CD14-positive monocyte (primary cell): ENCODE data around the gene SPO11. TPM values are rescaled to one million over a fixed set of nuclear protein-coding genes. Genes with fewer than 3 reads are reported as not detected.

Experiments
- DNase-seq, 3 donors: peaks; one replicate each; pipeline ENCODE4 v3.0.0-alpha.2; 2011 to 2022
- H2AFZ ChIP-seq: 2 replicates; pipeline ENCODE4 v1.6.0; 2012; ENCODE audit warnings: mild to moderate bottlenecking, low read depth, low read length, inconsistent platforms; ENCODE audit not compliant: insufficient read depth, poor library complexity, severe bottlenecking
- H3K27ac ChIP-seq, 2 donors: 1 replicate in 1 of 2; 2 replicates in 1 of 2; pipeline ENCODE4 v1.5.1; 2012 to 2013; ENCODE audit warnings: low read length in 2 of 2, control low read depth in 1 of 2, inconsistent platforms in 1 of 2, low read depth in 1 of 2, mild to moderate bottlenecking in 1 of 2
- H3K27me3 ChIP-seq, 2 donors: one replicate each; pipeline versions ENCODE4 v1.6.0 to v1.6.1; 2011 to 2013; ENCODE audit warnings: low read length in 2 of 2; ENCODE audit not compliant: control insufficient read depth in 2 of 2, insufficient read depth in 2 of 2
- H3K36me3 ChIP-seq, 2 donors: replicated peaks in 1 of 2; 1 replicate in 1 of 2; 2 replicates in 1 of 2; pipeline versions ENCODE4 v1.5.1 to v1.6.1; 2012 to 2013; ENCODE audit warnings: low read length in 2 of 2, control low read depth in 1 of 2, inconsistent platforms in 1 of 2, mild to moderate bottlenecking in 1 of 2; ENCODE audit not compliant: insufficient read depth in 2 of 2, control insufficient read depth in 1 of 2
- H3K4me1 ChIP-seq, 2 donors: 1 replicate in 1 of 2; 2 replicates in 1 of 2; pipeline versions ENCODE4 v1.5.1 to v1.6.1; 2012 to 2013; ENCODE audit warnings: low read length in 2 of 2, control low read depth in 1 of 2, inconsistent platforms in 1 of 2, mild to moderate bottlenecking in 1 of 2, moderate library complexity in 1 of 2; ENCODE audit not compliant: insufficient read depth in 2 of 2, control insufficient read depth in 1 of 2
- H3K4me2 ChIP-seq: replicated peaks from 2 replicates; pipeline ENCODE3; 2012; ENCODE audit warnings: low read length, moderate library complexity, mild to moderate bottlenecking; ENCODE audit not compliant: poor library complexity, severe bottlenecking; ENCODE audit errors: extremely low read depth
- H3K4me3 ChIP-seq, 3 experiments: fragments of 200-600 bp in 1 of 3; sonication (generic) in 1 of 3; replicated peaks in 1 of 3; 1 replicate in 2 of 3; 2 replicates in 1 of 3; pipeline ENCODE4 v1.5.1; 2011 to 2013; ENCODE audit warnings: low read length in 3 of 3, mild to moderate bottlenecking in 3 of 3, control low read depth in 2 of 3, low read depth in 2 of 3, inconsistent platforms in 1 of 3, moderate library complexity in 1 of 3
- H3K79me2 ChIP-seq: 2 replicates; pipeline ENCODE4 v1.6.0; 2012; ENCODE audit warnings: mild to moderate bottlenecking, control low read depth, inconsistent platforms, low read length, moderate library complexity; ENCODE audit not compliant: insufficient read depth
- H3K9ac ChIP-seq: 2 replicates; pipeline ENCODE4 v1.6.0; 2017; ENCODE audit warnings: low read length, mild to moderate bottlenecking; ENCODE audit not compliant: insufficient read depth, poor library complexity, severe bottlenecking
- H3K9me3 ChIP-seq, 2 donors: replicated peaks in 1 of 2; 1 replicate in 1 of 2; 2 replicates in 1 of 2; pipeline versions ENCODE4 v1.5.1 to v1.6.1; 2012 to 2013; ENCODE audit warnings: low read length in 2 of 2, control low read depth in 1 of 2; ENCODE audit not compliant: control insufficient read depth in 1 of 2, insufficient read depth in 1 of 2
- H4K20me1 ChIP-seq: 2 replicates; pipeline ENCODE4 v1.6.0; 2012; ENCODE audit warnings: mild to moderate bottlenecking, low read length, control low read depth, moderate library complexity; ENCODE audit not compliant: insufficient read depth
- H3K27ac Mint-ChIP-seq, 7 donors: one replicate each; pipeline ENCODE4 v1.8.0; 2020; ENCODE audit warnings: mild to moderate bottlenecking in 7 of 7, mixed read lengths in 7 of 7, moderate library complexity in 6 of 7, inconsistent platforms in 2 of 7
- H3K27me3 Mint-ChIP-seq, 3 donors: one replicate each; pipeline ENCODE4 v1.8.0; 2021 to 2022; ENCODE audit warnings: low read depth in 3 of 3, mild to moderate bottlenecking in 3 of 3, mixed read lengths in 3 of 3, moderate library complexity in 3 of 3, inconsistent platforms in 1 of 3
- H3K36me3 Mint-ChIP-seq, 2 donors: one replicate each; pipeline ENCODE4 v1.8.0; 2020; ENCODE audit warnings: mixed read lengths in 2 of 2, inconsistent platforms in 1 of 2, mild to moderate bottlenecking in 1 of 2
- H3K4me1 Mint-ChIP-seq: one replicate; pipeline ENCODE4 v1.8.0; 2020; ENCODE audit warnings: mild to moderate bottlenecking, mixed read lengths
- H3K4me3 Mint-ChIP-seq, 2 donors: one replicate each; pipeline ENCODE4 v1.8.0; 2020; ENCODE audit warnings: mild to moderate bottlenecking in 2 of 2, mixed read lengths in 2 of 2, moderate library complexity in 1 of 2
- H3K9me3 Mint-ChIP-seq, 7 donors: one replicate each; pipeline ENCODE4 v1.8.0; 2020 to 2022; ENCODE audit warnings: mixed read lengths in 7 of 7, mild to moderate bottlenecking in 6 of 7, moderate library complexity in 6 of 7, inconsistent platforms in 2 of 7
- CTCF ChIP-seq: fragments of 200-600 bp; IDR thresholded peaks from one replicate; pipeline ENCODE4 v1.8.0; 2022; ENCODE audit warnings: antibody characterized with exemption, mild to moderate bottlenecking
- WGBS: methylation state at CpG from one replicate; pipeline ENCODE4 v1.1.5; 2013; ENCODE audit warnings: missing lambda C conversion rate; ENCODE audit not compliant: insufficient coverage; 5-methylcytosine and 5-hydroxymethylcytosine counted together
- intact Hi-C, 2 donors: fragments of 100-400 bp; cut with micrococcal nuclease; formaldehyde crosslinking; loops; one replicate each; pipeline versions ENCODE4 v1.15.0 to v1.15.1; 2023
- polyA plus RNA-seq, 3 donors: library from polyadenylated mRNA; depleted of rRNA in 1 of 3; unstranded in 2 of 3; stranded (reverse) in 1 of 3; fragments of 300-500 nt in 2 of 3; fragments of >200 nt in 1 of 3; fragmentation: Illumina TruSeq in 2 of 3; gene quantifications; 1 replicate in 2 of 3; 2 replicates in 1 of 3; pipeline ENCODE4 v1.2.3, GENCODE V29; 2012 to 2021

The SPO11 gene
- polyA plus RNA-seq, 3 donors = not detected

GRCh38 chr20:57292611-57293010, 37.0 kb upstream of the SPO11 start:
- no peak overlapping the region for H3K4me3 Mint-ChIP-seq
- no peak overlapping the region for H3K9ac ChIP-seq
- no peak for DNase-seq
- peaks cover 0 to 15% of the 10 kb centered on the region in 2 donors for H3K27me3 ChIP-seq
- no peak overlapping the region for H3K27ac Mint-ChIP-seq
- no peaks in the 10 kb centered on the region for H3K4me1 ChIP-seq
- H3K4me3 ChIP-seq = no peak overlapping the region
- H3K4me2 ChIP-seq = no peak overlapping the region
- no peak overlapping the region for H3K27ac ChIP-seq
- no peaks in the 10 kb centered on the region for H3K9me3 ChIP-seq
- H4K20me1 ChIP-seq = no peaks in the 10 kb centered on the region
- no peaks in the 10 kb centered on the region for H3K79me2 ChIP-seq
- intact Hi-C loops = no loop called here
- H3K36me3 ChIP-seq = no peaks in the 10 kb centered on the region
- no peaks in the 10 kb centered on the region for H3K36me3 Mint-ChIP-seq
- TF ChIP-seq CTCF = no peak
- no peak overlapping the region for H2AFZ ChIP-seq
- H3K9me3 Mint-ChIP-seq = peaks cover 0 to 3% (median 0%) of the 10 kb centered on the region in 7 donors
- peaks cover 14 to 27% (median 26%) of the 10 kb centered on the region in 3 donors for H3K27me3 Mint-ChIP-seq
- no peaks in the 10 kb centered on the region for H3K4me1 Mint-ChIP-seq
- WGBS = 58% methylated on average over 2 of the region's 2 CpGs

GRCh38 chr20:57293995-57294394, 35.6 kb upstream of the SPO11 start:
- H3K4me1 Mint-ChIP-seq = no peaks in the 10 kb centered on the region
- H3K4me3 ChIP-seq = no peak overlapping the region
- peaks cover 0 to 8% of the 10 kb centered on the region in 2 donors for H3K27me3 ChIP-seq
- intact Hi-C loops = no loop called here
- no peak overlapping the region for H3K9ac ChIP-seq
- no peaks in the 10 kb centered on the region for H3K36me3 ChIP-seq
- no peaks in the 10 kb centered on the region for H3K9me3 ChIP-seq
- no peaks in the 10 kb centered on the region for H4K20me1 ChIP-seq
- peaks cover 8 to 24% (median 19%) of the 10 kb centered on the region in 3 donors for H3K27me3 Mint-ChIP-seq
- no peak overlapping the region for H3K27ac Mint-ChIP-seq
- TF ChIP-seq CTCF = no peak
- no peak for DNase-seq
- no peaks in the 10 kb centered on the region for H3K79me2 ChIP-seq
- no peak overlapping the region for H3K27ac ChIP-seq
- no peak overlapping the region for H3K4me3 Mint-ChIP-seq
- peaks cover 0 to 3% (median 0%) of the 10 kb centered on the region in 7 donors for H3K9me3 Mint-ChIP-seq
- no peak overlapping the region for H3K4me2 ChIP-seq
- H3K36me3 Mint-ChIP-seq = no peaks in the 10 kb centered on the region
- H3K4me1 ChIP-seq = no peaks in the 10 kb centered on the region
- WGBS = 83% methylated on average over 1 of the region's 7 CpGs
- no peak overlapping the region for H2AFZ ChIP-seq
